Cardiac muscle cell (in vitro differentiated cells and primary cell): Measurements from ENCODE around the gene YES1. TPM values are rescaled to one million over a fixed set of nuclear protein-coding genes. Genes with fewer than 3 reads are reported as not detected.

Experiments used
- DNase-seq, 2 donors: peaks; one replicate each; pipeline versions ENCODE4 v3.0.0 to v3.0.0-alpha.2; 2010 to 2017; ENCODE audit warnings: low read depth in 1 of 2, low spot score in 1 of 2
- H3K27ac ChIP-seq: fragments of 200-600 bp; sonication (generic); 2 replicates; pipeline ENCODE4 v1.5.1; 2016
- H3K27me3 ChIP-seq: fragments of 200-600 bp; sonication (generic); 2 replicates; pipeline ENCODE4 v1.6.0; 2016; ENCODE audit warnings: control low read depth
- H3K36me3 ChIP-seq: fragments of 200-600 bp; sonication (generic); 2 replicates; pipeline ENCODE4 v1.5.1; 2016; ENCODE audit warnings: control low read depth
- H3K4me1 ChIP-seq: fragments of 200-600 bp; sonication (generic); 2 replicates; pipeline ENCODE4 v1.8.1; 2017; ENCODE audit warnings: low read depth, mild to moderate bottlenecking, mixed run types
- H3K4me3 ChIP-seq: fragments of 200-600 bp; sonication (generic); 2 replicates; pipeline ENCODE4 v1.5.1; 2016; ENCODE audit warnings: mild to moderate bottlenecking
- H3K9me3 ChIP-seq: fragments of 200-600 bp; sonication (generic); 2 replicates; pipeline ENCODE4 v1.5.1; 2017; ENCODE audit warnings: low read depth, mild to moderate bottlenecking, control low read depth
- polyA plus RNA-seq: library from polyadenylated mRNA; unstranded; fragments of >200 nt; fragmentation: Nextera tagmentation; extraction: Ambion mirVana; gene quantifications from 2 replicates; pipeline ENCODE4 v1.2.1, GENCODE V29; 2016
- total RNA-seq: library from RNA; depleted of rRNA; stranded (reverse); fragments of >200 nt; gene quantifications from 2 replicates; pipeline ENCODE4 v1.2.3, GENCODE V29; 2016
- TF ChIP-seq, protein P1 (sequence below): IDR thresholded peaks from 2 replicates; pipeline ENCODE4 v1.5.1; 2012; ENCODE audit warnings: low read depth, mild to moderate bottlenecking, low read length

Gene YES1
- total and polyA plus RNA-seq, 2 experiments from 2014 or later, result 18.5 to 96.0 TPM

DNA sequence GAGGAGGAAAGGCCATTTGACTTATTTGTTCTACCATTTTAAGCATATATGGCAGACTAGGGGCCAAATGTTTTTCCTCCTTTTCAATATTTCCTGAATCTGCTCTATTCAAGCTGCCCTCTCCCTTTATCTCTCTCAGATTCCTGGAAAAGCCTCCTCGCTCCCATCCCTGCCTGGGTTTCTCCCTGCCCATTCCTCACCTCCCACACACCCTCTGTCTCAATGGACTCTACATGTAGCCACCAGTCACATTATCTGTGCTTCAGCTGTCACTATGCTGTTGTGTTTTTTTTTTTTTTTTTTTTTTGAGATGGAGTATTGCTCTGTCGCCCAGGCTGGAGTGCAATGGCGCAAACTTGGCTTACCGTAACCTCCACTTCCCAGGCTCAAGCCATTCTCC is 131.7 kb downstream of the YES1 start:
- H3K4me3 ChIP-seq, result no peak overlapping the region
- H3K4me1 ChIP-seq, result no peaks in the 10 kb centered on the region
- no peaks in the 10 kb centered on the region for H3K27me3 ChIP-seq
- TF ChIP-seq, protein P1, sequence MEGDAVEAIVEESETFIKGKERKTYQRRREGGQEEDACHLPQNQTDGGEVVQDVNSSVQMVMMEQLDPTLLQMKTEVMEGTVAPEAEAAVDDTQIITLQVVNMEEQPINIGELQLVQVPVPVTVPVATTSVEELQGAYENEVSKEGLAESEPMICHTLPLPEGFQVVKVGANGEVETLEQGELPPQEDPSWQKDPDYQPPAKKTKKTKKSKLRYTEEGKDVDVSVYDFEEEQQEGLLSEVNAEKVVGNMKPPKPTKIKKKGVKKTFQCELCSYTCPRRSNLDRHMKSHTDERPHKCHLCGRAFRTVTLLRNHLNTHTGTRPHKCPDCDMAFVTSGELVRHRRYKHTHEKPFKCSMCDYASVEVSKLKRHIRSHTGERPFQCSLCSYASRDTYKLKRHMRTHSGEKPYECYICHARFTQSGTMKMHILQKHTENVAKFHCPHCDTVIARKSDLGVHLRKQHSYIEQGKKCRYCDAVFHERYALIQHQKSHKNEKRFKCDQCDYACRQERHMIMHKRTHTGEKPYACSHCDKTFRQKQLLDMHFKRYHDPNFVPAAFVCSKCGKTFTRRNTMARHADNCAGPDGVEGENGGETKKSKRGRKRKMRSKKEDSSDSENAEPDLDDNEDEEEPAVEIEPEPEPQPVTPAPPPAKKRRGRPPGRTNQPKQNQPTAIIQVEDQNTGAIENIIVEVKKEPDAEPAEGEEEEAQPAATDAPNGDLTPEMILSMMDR, result no peak
- H3K36me3 ChIP-seq, result peaks cover 3% of the 10 kb centered on the region
- no peaks in the 10 kb centered on the region for H3K9me3 ChIP-seq
- DNase-seq, result no peak
- H3K27ac ChIP-seq, result no peak overlapping the region

DNA sequence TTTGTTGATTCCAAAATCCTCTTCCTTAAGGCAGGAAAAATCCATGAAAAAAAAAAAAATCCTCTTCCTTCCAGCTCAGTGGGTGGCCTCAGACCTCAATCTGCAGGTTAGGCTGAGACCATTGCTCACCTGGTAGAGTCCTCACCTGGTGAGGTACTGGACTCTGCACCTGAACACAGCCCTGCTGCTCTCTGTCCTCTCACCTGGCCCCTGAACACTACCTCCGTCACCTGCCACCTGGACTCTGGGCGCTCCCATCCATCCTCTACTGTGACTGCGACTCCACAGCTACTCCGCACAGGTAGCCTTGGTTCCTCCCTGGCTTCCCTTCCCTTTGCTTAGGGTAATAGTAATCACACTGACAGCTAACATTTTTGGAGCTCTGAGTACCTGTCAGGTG is 132.5 kb downstream of the YES1 start:
- H3K27ac ChIP-seq, result no peak overlapping the region
- no peaks in the 10 kb centered on the region for H3K27me3 ChIP-seq

DNA sequence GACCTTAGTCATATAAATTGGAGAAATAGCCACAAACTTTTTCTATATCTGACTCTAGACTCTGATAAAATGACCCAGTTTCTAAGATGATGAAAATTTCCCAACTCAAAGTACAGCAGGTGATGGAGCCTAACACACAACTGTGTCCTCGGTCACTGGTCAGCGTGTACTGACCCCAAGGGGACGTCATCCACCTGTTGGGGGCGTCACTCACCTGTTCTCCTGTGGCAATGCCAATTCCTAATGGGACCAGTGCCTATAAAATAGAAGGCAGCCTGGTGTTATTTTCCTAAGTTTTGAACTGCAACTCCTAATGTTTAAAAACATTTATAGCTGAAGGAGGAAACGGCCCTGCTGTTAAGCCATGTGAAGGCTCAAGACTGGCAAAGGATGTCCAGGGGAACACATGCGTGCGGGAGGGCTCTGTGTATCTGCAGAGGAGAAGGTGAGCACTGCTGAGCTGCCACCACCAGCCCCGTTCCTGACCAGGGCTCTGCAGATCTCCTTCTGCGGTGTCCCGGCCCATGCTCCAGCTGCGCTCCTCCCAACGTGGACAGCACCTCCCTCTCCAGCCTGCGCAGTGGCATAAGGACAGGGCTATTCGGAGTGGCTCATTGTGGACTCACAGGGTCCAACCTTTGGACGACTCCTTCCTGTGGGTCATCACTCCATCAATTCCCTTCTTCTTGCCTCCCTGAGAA is 133.4 kb downstream of the YES1 start:
- no peak overlapping the region for H3K27ac ChIP-seq
- H3K27me3 ChIP-seq, result no peaks in the 10 kb centered on the region
- no peak for DNase-seq
- TF ChIP-seq, protein P1, result no peak
- no peak overlapping the region for H3K4me3 ChIP-seq
- H3K36me3 ChIP-seq, result peaks cover 6% of the 10 kb centered on the region
- no peaks in the 10 kb centered on the region for H3K4me1 ChIP-seq
- H3K9me3 ChIP-seq, result no peaks in the 10 kb centered on the region

More for the DNA sequence above, 132.5 kb downstream of the YES1 start:
- TF ChIP-seq, protein P1, result no peak
- Histone ChIP-seq H3K9me3 (no peaks in the 10 kb centered on the region), H3K4me1 (no peaks in the 10 kb centered on the region), H3K4me3 (no peak overlapping the region), H3K36me3 (peaks cover 6% of the 10 kb centered on the region)
- no peak for DNase-seq

DNA sequence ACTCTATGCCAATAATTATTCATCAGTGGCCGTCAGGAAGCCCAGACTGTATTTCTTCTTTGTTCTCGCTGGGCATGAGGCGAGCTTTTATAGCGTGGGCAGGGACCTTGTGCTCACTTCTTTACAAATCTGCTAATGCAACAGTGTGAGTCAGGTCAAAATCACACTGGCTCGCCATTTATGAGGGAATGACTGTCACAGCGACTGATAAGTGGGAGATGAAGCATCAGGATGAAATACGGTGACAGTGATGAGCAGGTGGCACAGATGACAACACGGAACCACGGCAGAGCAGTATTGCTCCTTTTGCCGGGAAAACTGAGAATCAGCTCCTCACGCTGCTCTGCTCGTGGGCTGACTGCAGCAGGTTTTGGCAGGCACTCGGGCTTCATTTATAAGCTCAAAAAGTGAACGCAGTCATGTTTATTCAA is 134.1 kb downstream of the YES1 start:
- no peaks in the 10 kb centered on the region for H3K27me3 ChIP-seq
- no peak overlapping the region for H3K27ac ChIP-seq
- no peak overlapping the region for H3K4me3 ChIP-seq
- H3K4me1 ChIP-seq, result no peaks in the 10 kb centered on the region
- peaks cover 8% of the 10 kb centered on the region for H3K36me3 ChIP-seq
- no peak for DNase-seq
- H3K9me3 ChIP-seq, result no peaks in the 10 kb centered on the region
- TF ChIP-seq, protein P1, result no peak

DNA sequence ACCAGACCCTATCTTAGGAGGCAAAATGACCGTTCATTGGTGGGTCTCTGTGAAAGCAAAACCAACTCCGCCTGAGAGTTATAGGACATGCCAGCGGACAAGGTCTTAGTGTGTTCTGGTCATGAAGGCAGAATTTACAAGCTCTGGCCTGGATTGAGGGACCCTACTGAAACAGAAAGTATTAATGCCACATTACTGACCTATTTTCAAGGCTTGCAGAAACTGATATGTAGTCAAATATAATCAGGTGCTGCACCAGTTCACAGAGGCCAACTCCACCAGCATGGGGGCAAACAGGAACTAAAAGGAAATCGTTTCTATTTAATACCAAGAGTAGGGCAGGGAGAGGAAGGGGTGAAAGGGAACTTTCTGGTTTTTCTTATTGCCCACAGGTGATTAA is 134.9 kb downstream of the YES1 start:
- peaks cover 14% of the 10 kb centered on the region for H3K36me3 ChIP-seq
- no peak overlapping the region for H3K4me3 ChIP-seq
- no peaks in the 10 kb centered on the region for H3K9me3 ChIP-seq
- H3K27me3 ChIP-seq, result no peaks in the 10 kb centered on the region
- TF ChIP-seq, protein P1, result no peak
- no peak overlapping the region for H3K27ac ChIP-seq
- DNase-seq, result no peak
- no peaks in the 10 kb centered on the region for H3K4me1 ChIP-seq
